Measurements from ENCODE around the gene CD274. TPM values are rescaled to one million over a fixed set of nuclear protein-coding genes. Genes with fewer than 3 reads are reported as not detected.

Gene CD274
- total and polyA plus RNA-seq, 2 donors (not counting 3 experiments of a cell fraction or from before 2014, with no cell fraction given) = 25.4 to 26.8 TPM

GRCh38 chr9:5511935-5512580 is 61.7 kb downstream of the CD274 start:
- peak overlapping the region; percentile 82 for H3K4me2 ChIP-seq (ENCODE audit: insufficient read depth, low read length)
- ChIA-PET POLR2A (interaction anchor here (0.6 to 3.0 kb wide), 4 partner anchors 13 to 71 kb away, joined by 3 to 25 read pairs (median 6); partner anchors contain the start of gene CD274), CTCF (interaction anchor here (0.8 to 3.0 kb wide), 9 partner anchors 10 to 78 kb away, joined by 3 to 18 read pairs (median 8); partner anchors contain the start of gene CD274)
- no peak overlapping the region for H2AFZ ChIP-seq (ENCODE audit: low read depth, low read length)
- intact Hi-C loops (cut with micrococcal nuclease) (loop anchor here (2.0 kb wide), 1 partner anchor 75 kb away; no protein-coding TSS in a partner anchor), dilution Hi-C loops (cut with MboI; ENCODE audit: extremely low pct_ligation_motif_present, low sequenced_read_pairs) (no loop called here)
- no peaks in the 10 kb centered on the region for H3K9me3 ChIP-seq (replicated peaks; ENCODE audit: control insufficient read depth, insufficient read depth, low read length)
- peaks cover 47% of the 10 kb centered on the region for H3K4me1 ChIP-seq (ENCODE audit: control insufficient read depth, extremely low read depth, insufficient read depth, low read length)
- FAIRE-seq (no peak), DNase-seq (ENCODE audit: low read depth, low spot score) (peak; percentile 24)
- peaks cover 26% of the 10 kb centered on the region for H3K79me2 ChIP-seq (ENCODE audit: control insufficient read depth, insufficient read depth, low read length)
- H3K9ac ChIP-seq (replicated peaks; ENCODE audit: extremely low read depth, insufficient read depth, low read length) = peak overlapping the region; percentile 83
- no peaks in the 10 kb centered on the region for H3K9me1 ChIP-seq (replicated peaks; ENCODE audit: control insufficient read depth, extremely low read depth, insufficient read depth, low read length)
- H3K27me3 ChIP-seq (ENCODE audit: control insufficient read depth in 2 of 2, insufficient read depth in 2 of 2, low read length in 2 of 2) = no peaks in the 10 kb centered on the region
- peak overlapping the region; percentile 95 for H3K27ac ChIP-seq (ENCODE audit: insufficient read depth, low read depth, low read length)
- peak overlapping the region in 2 of 3 experiments; percentile 16 to 49 for H3K4me3 ChIP-seq (replicated peaks in 1 of 3; ENCODE audit: insufficient read depth in 1 of 3, low read depth in 1 of 3, low read length in 3 of 3)
- H3K36me3 ChIP-seq (ENCODE audit: control insufficient read depth in 2 of 2, extremely low read depth in 1 of 2, insufficient read depth in 2 of 2, low read length in 2 of 2) = no peaks in the 10 kb centered on the region
- no TSS peak for BruUV-seq (replicated peaks)
- no peaks in the 10 kb centered on the region for H4K20me1 ChIP-seq (replicated peaks; ENCODE audit: control insufficient read depth, extremely low read depth, insufficient read depth, low read length)
- TF ChIP-seq CTCF (IDR thresholded peaks at IDR 0.05; ENCODE audit: extremely low read depth in 1 of 2, insufficient read depth in 1 of 2, low read depth in 1 of 2, low read length in 2 of 2) (no peak), FOS (IDR thresholded peaks at IDR 0.05; ENCODE audit: borderline replicate concordance, insufficient read depth, low read length) (no peak), EZH2 (IDR thresholded peaks at IDR 0.05; ENCODE audit: borderline replicate concordance, low read depth, low read length, severe bottlenecking) (no peak), POLR2AphosphoS5 (IDR thresholded peaks at IDR 0.05; ENCODE audit: insufficient read depth, low read depth, low read length) (no peak), POLR2A (IDR thresholded peaks at IDR 0.05; ENCODE audit: low read depth, low read length) (no peak), JUN (IDR thresholded peaks at IDR 0.05; ENCODE audit: borderline replicate concordance, insufficient read depth, insufficient read length, low read depth) (no peak), MYC (IDR thresholded peaks at IDR 0.05; ENCODE audit: low read depth, low read length) (no peak), GATA2 (IDR thresholded peaks at IDR 0.05; ENCODE audit: insufficient read depth, insufficient read length, low read depth, low read length) (no peak), MAX (IDR thresholded peaks at IDR 0.05; ENCODE audit: insufficient read depth, insufficient read length) (no peak)

All from endothelial cell of umbilical vein (primary cell).